Stimulated activated CD8-positive, alpha-beta memory T cell treated with anti-CD3 and anti-CD28 coated beads, Interleukin-4, amount 100 ng/mL, for 48 hours (primary cell): ENCODE results near the gene RAD51B.

ENCODE experiments used
- DNase-seq: peaks from one replicate; pipeline ENCODE4 v3.0.0-alpha.2; 2020

RAD51B gene

GRCh38 chr14:68349900-68350629 is 530.5 kb downstream of the RAD51B start:
- DNase-seq = no peak

- no peak for DNase-seq
Observed at GRCh38 chr14:68355415-68355814, 535.8 kb downstream of the RAD51B start.

- no peak for DNase-seq
Observed at GRCh38 chr14:68357777-68358176, 538.2 kb downstream of the RAD51B start.

- no peak for DNase-seq
Observed at GRCh38 chr14:68358500-68358899, 538.9 kb downstream of the RAD51B start.

- no peak for DNase-seq
Observed at GRCh38 chr14:68359022-68359836, 539.6 kb downstream of the RAD51B start.

GRCh38 chr14:68359837-68360552 is 540.4 kb downstream of the RAD51B start:
- no peak for DNase-seq

- no peak for DNase-seq
Observed at GRCh38 chr14:68361231-68361630, 541.7 kb downstream of the RAD51B start.

- no peak for DNase-seq
Observed at GRCh38 chr14:68362846-68363245, 543.3 kb downstream of the RAD51B start.

GRCh38 chr14:68363466-68363842 is 543.9 kb downstream of the RAD51B start:
- no peak for DNase-seq

GRCh38 chr14:68363843-68364767 is 544.5 kb downstream of the RAD51B start:
- DNase-seq = no peak

GRCh38 chr14:68364792-68365192 is 545.2 kb downstream of the RAD51B start:
- DNase-seq = no peak

GRCh38 chr14:68365228-68365627 is 545.6 kb downstream of the RAD51B start:
- no peak for DNase-seq

GRCh38 chr14:68366656-68367055 is 547.1 kb downstream of the RAD51B start:
- DNase-seq = no peak

- DNase-seq = no peak
Observed at GRCh38 chr14:68367536-68367935, 548.0 kb downstream of the RAD51B start.

- DNase-seq = no peak
Observed at GRCh38 chr14:68368850-68369249, 549.3 kb downstream of the RAD51B start.

- no peak for DNase-seq
Observed at GRCh38 chr14:68369281-68370056, 549.9 kb downstream of the RAD51B start.

GRCh38 chr14:68370057-68370360 is 550.4 kb downstream of the RAD51B start:
- no peak for DNase-seq

GRCh38 chr14:68372368-68372767 is 552.8 kb downstream of the RAD51B start:
- no peak for DNase-seq

- DNase-seq = no peak
Observed at GRCh38 chr14:68373124-68373646, 553.6 kb downstream of the RAD51B start.

- no peak for DNase-seq
Observed at GRCh38 chr14:68373847-68374444, 554.4 kb downstream of the RAD51B start.

- DNase-seq = no peak
Observed at GRCh38 chr14:68374682-68375081, 555.1 kb downstream of the RAD51B start.
